GM21786 (cell line): ENCODE results near the gene EML2.
"Not testable (repeated sequence)": the region's sequence is repeated elsewhere in the genome, so short reads cannot be mapped to it uniquely, and the experiment has no call there.

Experiments used
- ATAC-seq: cut with Tn5 transposase; IDR thresholded peaks from one replicate; pipeline ENCODE4 v1.9.1; 2021; ENCODE audit not compliant: unreplicated experiment

Gene EML2

DNA sequence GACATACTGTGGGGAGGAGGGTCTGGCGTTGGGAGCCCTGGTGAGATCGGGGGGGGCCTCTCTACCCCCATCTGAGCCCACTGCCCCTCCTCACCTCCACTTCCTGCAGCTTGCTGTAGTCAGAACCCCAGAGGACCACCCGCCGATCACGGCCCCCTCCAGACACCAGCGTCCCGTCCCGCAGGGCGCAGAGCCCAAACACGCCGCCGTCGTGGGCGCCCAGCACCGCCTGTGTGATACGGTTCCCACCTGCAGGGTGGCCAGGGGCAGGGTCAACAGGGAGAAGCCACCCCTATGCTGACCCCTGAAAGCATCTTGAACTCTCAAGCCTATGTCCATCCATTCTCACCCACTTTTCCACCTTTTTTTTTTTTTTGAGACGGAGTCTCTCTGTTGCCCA, 17.8 kb downstream of the EML2 start:
- ATAC-seq: no peak

DNA sequence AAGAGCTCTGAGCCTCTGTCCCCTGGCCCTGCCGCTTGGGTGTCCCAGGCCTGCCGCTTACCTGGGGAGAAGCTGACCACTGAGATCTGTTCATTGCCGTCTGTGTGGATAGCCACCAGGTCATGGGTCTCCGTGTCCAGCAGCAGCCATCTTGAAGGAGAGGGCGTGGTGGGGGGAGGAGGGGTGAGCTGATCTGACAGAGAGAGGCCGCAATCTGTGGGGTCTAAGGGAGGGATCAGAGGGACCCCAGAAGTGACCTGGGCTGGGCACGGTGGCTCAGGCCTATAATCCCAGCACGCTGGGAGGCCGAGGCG, 22.5 kb downstream of the EML2 start:
- no peak for ATAC-seq

DNA sequence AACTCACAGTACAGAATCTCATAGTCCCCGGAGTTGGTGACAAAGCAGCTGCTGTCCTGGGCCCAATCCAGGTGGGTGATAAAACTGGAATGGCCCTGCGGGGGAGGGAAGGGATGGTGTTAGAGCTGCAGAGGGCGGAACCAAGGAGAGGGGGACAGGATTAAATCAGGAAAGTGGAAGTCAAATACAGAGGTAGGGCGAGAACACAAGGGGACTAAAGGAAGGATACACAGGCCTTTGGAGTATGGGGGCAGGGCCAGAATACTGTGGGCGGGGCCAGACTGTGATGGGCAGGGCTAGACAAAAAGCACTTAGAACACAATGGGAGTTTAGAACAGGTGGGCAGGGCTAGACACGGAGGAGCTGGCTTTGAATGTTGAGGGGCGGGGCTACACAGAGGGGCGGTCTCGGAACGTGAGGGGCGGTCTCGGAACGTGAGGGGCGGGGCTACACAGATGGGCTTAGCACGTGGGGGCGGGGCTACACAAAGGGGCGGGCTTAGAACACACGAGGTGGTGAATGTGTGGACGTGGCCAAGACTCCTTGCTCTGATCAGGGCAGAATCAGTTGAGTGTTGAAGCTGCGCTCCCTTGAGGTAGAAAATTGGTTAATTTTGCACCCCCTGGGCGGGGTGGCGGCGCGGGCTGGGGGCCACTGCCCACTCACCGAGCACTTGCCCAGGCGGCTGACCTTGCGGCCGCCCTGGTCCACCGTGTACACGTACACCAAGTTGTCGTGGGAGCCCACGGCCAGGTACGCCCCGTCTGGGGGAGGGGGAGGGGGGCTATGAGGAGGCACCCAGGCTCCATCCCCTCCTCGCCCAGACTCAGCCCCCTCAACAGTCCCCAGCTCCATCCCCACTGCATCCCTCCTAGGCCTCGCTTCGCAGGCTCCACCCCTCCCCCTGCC, 23.1 kb downstream of the EML2 start:
- ATAC-seq: no peak

DNA sequence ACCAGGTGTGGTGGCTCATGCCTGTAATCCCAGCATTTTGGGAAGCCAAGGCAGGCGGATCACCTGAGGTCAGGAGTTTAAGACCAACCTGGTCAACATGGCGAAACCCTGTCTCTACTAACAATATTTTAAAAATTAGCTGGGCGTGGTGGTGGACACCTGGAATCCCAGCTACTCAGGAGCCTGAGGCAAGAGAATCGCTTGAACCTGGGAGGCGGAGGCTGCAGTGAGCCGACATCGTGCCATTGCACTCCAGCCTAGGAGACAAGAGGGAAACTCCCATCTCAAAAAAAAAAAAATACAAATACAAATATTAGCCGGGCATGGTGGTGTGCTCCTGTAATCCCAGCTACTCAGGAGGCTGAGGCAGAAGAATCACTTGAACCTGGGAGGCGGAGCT, 24.1 kb downstream of the EML2 start:
- not testable (repeated sequence) for ATAC-seq

DNA sequence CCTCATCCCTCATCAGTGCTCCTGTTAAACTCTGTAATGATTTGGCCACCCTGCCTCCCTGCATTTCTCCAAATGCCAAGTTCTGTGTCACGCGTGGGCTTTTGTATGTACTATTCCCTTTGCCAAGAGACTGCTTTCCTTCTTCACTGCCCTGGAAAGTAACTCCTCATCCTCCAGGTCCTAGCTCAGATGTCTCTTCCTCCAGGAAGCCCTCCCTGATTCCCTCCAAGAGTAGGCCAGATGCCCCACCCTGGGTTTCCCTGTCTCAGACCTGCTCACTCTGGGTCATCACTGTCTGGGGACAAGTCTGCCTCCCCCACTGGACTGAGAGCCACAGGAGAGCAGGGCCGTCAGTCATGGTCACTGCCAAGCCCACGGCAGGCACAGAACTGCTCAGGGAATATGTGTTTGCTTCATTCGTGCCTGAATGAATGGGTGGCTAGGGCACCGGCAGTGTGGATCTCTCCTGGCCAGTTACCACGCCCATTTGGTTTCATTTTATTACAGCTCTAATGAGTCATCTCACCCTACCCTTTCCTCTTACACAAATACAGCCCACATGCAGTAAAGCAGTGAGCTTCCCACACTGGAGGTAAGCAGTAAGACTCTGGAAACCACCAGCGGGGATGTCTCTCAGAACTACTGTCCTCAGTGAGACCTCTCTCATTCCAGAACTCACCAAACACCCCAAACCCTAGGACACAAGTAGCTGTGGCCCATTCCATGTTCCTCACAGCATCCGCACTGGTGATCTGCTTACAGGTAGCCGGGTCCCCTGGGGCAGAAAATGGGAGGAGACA, 25.1 kb downstream of the EML2 start:
- no peak for ATAC-seq

DNA sequence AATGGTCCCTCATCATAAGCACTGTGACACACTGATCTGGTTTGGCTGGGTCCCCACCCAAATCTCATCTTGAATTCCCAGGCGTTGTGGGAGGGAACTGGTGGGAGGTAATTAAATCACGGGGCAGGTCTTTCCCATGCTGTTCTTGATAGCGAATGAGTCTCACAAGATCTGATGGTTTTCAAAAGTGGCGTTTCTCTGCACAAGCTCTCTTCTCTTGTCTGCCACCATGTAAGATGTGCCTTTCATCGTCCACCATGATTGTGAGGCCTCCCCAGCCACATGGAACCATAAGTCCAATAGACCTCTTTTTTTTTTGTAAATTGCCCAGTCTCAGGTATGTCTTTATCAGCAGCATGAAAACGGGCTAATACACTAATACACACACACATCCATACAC, 30.2 kb downstream of the EML2 start:
- ATAC-seq: no peak

DNA sequence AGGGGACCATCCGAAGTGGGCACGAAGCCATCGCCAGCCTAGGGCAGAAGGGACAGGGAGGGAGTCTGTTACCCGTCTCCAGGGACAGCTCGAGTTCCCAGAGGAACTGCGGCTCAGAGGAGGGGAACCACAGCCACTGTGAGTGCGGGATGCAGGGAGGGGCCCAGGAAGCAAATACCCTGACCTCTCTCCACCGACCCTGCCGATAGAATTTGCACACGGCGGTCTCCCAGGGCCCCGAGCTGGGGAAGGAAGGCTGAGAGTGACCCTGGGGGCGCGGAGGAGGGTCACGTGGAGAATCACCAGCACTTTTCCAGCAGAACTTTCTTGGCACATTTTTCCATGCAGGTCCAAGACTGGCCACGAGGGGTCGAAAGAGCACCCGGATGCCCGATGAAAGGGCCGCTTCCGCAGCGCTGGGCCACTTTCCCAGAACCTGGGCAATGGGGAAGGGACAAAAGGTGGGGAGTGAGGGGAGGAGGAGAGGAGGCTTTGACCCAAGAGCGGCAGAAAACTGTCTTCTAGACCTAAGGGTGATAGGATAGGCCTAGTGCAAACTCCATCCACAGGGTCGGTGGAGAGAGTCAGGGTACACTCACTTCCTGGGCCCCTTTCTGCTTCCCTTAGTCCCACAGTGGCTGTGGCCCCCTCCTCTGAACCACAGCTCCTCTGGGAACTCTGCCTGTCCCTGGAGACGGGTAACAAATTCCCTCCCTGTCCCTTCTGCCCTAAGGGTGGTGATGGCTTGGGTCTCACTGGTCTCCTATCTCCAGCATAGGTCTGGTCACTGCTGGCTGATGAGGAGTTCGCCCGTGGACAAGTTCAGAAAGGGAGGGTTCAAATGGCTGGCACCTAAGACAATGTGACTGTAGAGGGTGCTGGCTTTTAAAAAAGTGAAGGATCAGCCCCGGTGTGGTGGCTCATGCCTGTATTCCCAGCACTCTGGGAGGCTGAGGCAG, 31.8 kb downstream of the EML2 start:
- no peak for ATAC-seq

DNA sequence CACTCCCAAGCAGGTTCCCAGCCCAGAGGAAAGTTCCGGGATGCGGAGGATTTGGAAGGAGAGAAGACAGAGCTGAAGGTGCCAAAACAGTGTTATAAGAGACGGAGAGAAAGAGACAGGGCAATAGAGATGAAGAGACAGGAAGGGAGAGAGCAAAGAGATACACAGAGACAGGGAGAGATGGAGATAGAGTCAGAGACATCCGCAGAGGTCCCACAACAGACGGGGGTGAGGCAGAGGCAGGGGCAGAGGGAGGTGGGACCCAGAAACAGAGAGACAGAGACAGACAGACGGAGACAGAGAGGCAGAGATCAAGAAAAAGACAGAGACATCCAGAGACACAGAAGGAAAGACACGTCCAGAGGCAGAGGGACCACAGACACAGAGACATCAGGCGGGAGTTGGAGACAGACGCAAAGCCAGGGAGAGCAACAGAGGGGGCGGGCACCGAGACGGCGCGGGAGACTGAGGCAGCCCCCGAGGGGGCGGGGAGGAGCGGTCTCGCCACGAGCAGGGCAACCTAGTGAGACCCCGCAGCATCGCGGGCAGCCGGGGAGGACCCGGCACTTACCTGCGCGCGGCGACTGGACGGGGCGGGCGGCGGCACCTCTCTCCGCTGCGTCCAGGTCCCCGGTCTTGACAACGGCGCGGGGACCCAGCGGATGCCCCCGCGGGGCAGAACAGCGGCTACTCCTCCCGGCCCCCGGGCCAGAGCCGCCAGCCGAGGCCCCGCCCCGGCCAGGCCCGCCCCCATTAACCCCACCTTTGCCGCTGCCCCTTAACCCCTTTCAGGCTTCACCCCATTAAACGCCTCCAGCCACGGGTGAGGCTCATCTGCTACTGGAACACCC, 37.4 kb downstream of the EML2 start, which contains the start of gene GPR4:
TSS of gene GPR4 (minus strand) at position 689 of the 851 bp plus-strand sequence. CDS start 10,346 bp downstream, outside the sequence.
- ATAC-seq: no peak

DNA sequence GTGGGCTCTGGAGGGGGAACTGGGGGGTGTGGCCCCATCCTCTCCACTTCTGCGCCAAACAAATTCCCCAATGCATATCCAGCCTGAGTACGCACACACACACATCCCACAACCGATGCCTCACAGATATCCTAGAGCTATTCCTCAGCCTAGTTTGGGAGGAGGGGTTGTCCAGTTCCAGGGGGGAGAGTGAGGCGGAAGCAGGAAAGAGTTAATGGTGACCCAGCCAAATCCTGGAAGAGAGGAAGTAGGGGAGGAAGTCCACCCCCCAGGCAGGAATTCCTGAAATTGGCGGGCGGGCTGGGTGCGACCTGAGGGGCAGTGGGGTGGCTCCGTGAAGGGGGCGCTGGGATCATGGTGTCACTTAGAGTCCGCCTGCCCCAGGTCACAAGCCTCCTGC, 38.1 kb downstream of the EML2 start:
- ATAC-seq: no peak

DNA sequence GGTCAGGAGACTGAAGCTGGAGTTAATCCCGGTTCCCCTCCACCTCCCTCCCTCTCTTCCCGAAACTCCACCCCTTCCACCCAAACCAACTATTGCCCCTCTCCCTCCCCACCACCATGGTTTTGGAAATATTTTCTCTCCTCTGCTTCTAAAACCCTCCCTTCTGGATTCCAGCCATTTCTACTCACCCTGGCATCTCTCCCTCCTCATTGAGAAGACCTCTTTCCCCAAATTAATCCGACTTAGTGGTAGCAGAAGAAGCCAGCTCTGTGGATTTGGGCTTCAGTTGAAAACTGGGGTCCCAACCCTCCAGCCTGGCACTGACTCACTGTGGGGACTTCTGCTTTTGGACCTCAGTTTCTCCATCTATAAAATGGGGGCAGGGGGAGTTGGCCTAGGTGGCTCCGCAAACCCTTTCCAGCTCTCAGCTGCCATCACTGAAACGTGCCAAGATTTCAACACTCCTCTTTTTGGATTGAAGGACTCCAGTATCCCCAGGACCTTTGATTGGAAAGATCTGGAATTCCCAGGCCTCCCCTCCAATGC, 38.8 kb downstream of the EML2 start:
- ATAC-seq: no peak

DNA sequence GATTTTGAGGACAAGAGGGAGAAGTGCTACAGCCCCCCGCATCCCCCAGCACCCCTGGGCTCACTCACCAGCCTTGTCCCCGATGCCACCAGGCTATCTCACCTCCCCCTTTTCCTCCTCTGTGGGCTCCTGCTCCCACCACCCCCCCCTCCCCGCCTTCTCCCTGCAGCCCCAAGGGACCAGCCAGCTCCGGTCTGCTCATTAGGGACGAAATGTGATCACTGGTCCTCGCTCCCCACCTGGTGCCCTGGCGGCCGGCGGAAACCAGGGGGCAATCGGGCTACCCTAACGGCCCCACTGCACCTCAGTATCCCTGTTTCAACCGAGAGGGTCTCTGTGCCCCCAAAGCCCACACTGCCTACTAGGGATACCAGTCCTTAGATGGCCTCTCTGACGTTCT, 39.9 kb downstream of the EML2 start:
- ATAC-seq: no peak

DNA sequence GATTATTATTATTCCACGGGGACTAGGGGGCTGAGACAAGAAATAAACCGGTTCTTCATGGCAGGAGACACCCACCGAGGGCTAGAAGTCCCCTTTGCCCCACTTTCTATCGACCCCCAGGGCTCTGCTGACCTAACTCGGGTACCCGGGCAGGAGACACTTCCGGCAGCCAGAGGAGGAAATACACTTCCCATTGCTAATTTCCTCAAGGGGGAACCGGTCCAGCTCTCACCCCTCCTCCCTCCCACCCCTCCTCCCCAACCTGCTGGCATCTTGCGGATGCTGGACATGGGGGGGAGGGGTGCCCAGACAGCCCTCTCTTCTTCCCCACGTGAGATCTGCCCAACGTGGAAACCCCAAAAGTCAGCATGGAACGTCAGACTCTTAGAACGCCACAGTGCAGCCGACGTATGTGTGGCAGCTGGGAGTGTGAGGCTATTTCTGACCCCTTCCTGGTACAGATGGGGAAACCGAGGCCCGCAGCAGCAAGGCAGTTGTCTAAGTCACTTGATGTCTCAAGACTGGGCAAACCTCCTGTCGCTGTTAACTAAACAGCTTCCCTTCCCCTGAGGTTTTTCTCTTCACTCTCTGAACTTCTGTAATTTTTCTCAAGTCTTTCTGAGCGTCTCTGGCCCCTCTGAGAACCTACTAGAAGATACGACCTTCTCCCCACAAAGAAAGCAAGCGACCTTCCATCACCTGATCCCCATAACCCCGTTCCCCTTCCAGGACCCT, 40.8 kb downstream of the EML2 start:
- no peak for ATAC-seq

DNA sequence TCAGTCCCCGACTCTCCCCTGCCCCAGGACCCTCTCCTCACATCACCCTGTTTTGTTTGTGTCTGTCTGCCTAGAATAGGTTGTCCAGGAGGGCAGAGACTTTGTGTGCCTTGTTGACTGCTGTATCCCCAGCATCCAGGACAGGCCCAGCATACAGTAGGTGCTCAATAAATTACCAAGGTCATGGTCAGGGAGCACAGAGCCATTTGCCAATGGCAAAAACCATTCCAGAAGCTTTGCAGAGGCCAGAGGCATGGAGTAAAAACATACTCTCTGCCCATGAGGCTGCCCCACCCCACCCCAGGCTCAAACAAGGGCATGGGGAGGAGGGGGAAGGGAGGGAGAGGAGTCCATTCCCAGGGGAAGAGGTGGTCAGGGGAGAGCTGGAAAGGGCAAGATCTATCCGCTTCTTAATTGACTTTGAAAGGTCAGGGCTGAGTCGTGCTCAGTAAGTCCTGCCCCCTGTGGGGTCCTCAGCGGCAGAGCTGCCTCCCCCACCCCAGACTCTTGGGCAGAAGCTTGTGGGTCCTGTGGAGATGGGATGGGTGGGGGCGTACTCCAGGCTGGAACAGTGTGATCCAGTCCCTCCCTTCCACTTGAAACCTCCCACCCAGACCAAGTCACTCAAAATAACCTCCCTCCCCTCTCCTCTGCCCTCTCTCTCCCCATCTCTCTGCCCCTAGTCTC, 41.6 kb downstream of the EML2 start:
- no peak for ATAC-seq

DNA sequence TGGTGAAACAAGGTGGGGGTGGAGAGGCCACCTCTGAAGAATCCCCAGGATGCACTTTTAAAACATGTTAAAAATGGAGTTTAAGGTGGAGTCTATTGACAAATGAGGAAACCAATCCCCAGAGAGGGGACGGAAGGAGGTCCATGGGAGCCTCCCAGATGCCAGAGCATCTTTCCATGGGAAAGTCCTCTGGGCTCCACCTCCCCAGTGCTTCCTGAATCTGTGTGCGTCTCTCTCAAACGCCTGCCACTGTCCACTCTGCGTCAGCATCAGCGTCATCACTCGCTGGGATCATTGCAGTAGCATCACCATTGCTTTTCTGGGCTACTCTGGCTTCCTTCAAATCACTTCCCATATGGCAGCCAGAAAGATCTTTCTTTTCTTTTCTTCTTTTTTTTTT, 43.4 kb downstream of the EML2 start:
- ATAC-seq: no peak

DNA sequence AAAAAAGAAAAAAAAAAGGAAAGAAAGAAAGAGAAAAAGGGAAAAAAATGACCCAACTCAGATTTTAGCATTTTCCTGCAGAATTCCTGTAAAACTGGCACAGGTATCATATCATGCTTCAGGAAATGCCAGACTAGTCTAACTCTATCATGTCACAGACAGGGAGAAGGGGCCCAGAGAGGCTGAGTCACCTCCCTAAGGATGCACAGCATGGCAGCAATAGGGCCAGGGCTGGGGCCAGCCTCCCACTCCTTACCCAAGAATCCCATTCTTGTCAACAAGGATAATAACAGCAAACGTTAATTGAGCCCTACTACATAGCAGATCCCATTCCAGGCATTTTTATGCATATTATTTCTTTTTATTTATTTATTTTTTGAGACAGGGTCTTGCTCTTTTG, 45.7 kb downstream of the EML2 start:
- ATAC-seq: no peak

DNA sequence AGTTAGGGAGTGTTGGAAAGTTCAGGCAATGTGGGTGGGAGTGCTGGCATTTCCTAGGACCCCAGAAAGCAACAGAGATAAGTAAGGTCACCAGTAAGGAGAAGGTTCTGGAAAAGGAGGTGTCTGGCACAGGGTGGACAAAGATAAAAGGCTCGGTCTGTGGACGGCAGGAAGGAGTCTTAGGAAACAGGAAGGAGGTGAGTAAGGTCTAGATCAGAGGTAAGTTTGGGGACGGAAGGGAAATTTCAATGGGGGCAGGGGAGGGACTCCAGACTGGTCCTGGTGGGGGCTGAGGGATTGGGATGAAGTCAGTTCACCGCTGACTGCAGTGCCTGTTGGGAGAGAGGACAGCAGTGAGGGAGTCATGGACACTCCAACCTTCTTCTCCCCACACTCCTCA, 46.8 kb downstream of the EML2 start:
- ATAC-seq: no peak

DNA sequence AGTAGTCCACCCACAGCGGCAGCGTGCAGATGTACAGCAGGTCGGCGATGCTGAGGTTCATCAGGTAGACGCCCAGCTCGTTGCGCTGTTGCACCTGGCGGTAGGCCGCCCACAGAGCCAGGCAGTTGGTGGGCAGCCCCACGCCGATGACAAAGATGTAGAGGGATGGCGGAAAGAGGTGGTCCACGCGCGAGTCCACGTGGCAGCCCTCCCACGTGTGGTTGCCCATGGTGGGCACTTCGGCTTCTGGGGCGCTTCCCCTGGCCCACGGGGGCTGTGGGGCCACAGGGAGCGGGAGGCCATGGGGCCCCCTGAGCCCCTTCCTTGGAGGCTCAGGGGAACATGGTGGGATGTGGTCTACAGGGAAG, 47.6 kb downstream of the EML2 start:
- no peak for ATAC-seq

DNA sequence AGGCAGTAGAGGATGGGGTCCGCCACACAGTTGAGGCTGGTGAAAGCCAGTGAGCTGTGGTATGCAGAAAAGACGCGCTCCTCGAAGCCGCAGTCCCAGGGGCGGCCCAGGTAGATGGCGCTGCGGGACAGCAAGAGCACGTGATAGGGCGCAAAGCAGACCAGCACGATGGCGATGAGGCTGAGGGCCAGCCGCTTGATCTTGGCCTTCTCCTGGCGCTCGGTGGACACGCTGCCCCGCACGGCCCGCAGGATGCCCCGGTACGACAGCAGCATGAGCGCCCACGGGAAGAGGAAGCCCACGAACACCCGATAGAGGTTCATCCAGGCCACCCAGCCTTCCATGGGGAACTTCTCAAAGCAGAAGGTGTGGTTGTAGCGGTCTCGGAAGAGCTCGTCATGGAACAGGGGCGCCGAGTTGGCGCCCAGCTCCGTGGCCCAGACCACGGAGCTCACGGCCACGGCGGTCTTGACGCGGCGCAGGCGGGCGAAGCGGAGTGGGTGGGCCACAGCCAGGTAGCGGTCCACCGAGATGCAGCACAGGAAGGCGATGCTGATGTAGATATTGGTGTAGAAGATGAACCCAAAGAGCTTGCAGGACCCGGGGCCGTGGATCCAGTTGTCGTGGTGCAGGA, 48.1 kb downstream of the EML2 start:
- ATAC-seq: no peak
